H9 (cell line): ENCODE results near the gene GALNT17. TPM values are rescaled to one million over a fixed set of nuclear protein-coding genes. Genes with fewer than 3 reads are reported as not detected.

ENCODE experiments used
- DNase-seq: peaks from one replicate; pipeline ENCODE4 v3.0.0-alpha.2; 2017
- H2AFZ ChIP-seq: one replicate; pipeline ENCODE4 v1.6.1; 2013; ENCODE audit warnings: mild to moderate bottlenecking, low read length, control low read depth, moderate library complexity
- H2AK5ac ChIP-seq: 2 replicates; pipeline ENCODE4 v1.6.1; 2013; ENCODE audit warnings: low read length, control low read depth, mixed read lengths; ENCODE audit not compliant: insufficient read length
- H2BK120ac ChIP-seq: one replicate; pipeline ENCODE4 v1.6.1; 2013; ENCODE audit warnings: low read depth, mild to moderate bottlenecking, low read length, control low read depth, inconsistent platforms; ENCODE audit not compliant: poor library complexity, severe bottlenecking
- H2BK12ac ChIP-seq: 2 replicates; pipeline ENCODE4 v1.6.1; 2013; ENCODE audit warnings: low read length, control low read depth, mixed read lengths, low read depth; ENCODE audit not compliant: insufficient read length
- H2BK15ac ChIP-seq: 2 replicates; pipeline ENCODE4 v1.6.1; 2013; ENCODE audit warnings: low read depth, low read length, control low read depth
- H2BK20ac ChIP-seq: one replicate; pipeline ENCODE4 v1.6.1; 2013; ENCODE audit warnings: low read depth, mild to moderate bottlenecking, low read length, control low read depth, inconsistent platforms; ENCODE audit not compliant: poor library complexity, severe bottlenecking
- H2BK5ac ChIP-seq: 2 replicates; pipeline ENCODE4 v1.6.1; 2013; ENCODE audit warnings: low read length, control low read depth, mixed read lengths; ENCODE audit not compliant: insufficient read length
- H3K14ac ChIP-seq: 2 replicates; pipeline ENCODE4 v1.6.1; 2013; ENCODE audit warnings: low read length, control low read depth; ENCODE audit not compliant: insufficient read depth
- H3K18ac ChIP-seq: 2 replicates; pipeline ENCODE4 v1.6.1; 2013; ENCODE audit warnings: low read depth, mild to moderate bottlenecking, mixed read lengths, low read length, control low read depth; ENCODE audit not compliant: insufficient read length
- H3K23ac ChIP-seq: 2 replicates; pipeline ENCODE4 v1.6.1; 2013; ENCODE audit warnings: low read length, control low read depth, mixed read lengths, low read depth; ENCODE audit not compliant: insufficient read length
- H3K23me2 ChIP-seq: 2 replicates; pipeline ENCODE4 v1.6.1; 2013; ENCODE audit warnings: low read depth, mild to moderate bottlenecking, mixed read lengths, low read length, control low read depth; ENCODE audit not compliant: insufficient read length, poor library complexity, severe bottlenecking
- H3K27ac ChIP-seq: 2 replicates; pipeline ENCODE4 v1.5.1; 2013; ENCODE audit warnings: low read length, control low read depth, mixed read lengths, low read depth; ENCODE audit not compliant: insufficient read length
- H3K27me3 ChIP-seq: 2 replicates; pipeline ENCODE4 v1.6.1; 2013; ENCODE audit warnings: low read length, control low read depth, inconsistent platforms; ENCODE audit not compliant: insufficient read depth
- H3K4ac ChIP-seq: 2 replicates; pipeline ENCODE4 v1.6.1; 2013; ENCODE audit warnings: low read depth, mild to moderate bottlenecking, control low read depth, inconsistent platforms, low read length, moderate library complexity
- H3K4me1 ChIP-seq: 2 replicates; pipeline ENCODE4 v1.6.1; 2013; ENCODE audit warnings: low read length, control low read depth, inconsistent platforms; ENCODE audit not compliant: insufficient read depth
- H3K4me2 ChIP-seq: 2 replicates; pipeline ENCODE4 v1.6.1; 2013; ENCODE audit warnings: low read length, control low read depth, mixed read lengths; ENCODE audit not compliant: insufficient read length, insufficient read depth
- H3K56ac ChIP-seq: 2 replicates; pipeline ENCODE4 v1.6.1; 2013; ENCODE audit warnings: low read depth, mild to moderate bottlenecking, mixed read lengths, low read length, control low read depth; ENCODE audit not compliant: insufficient read length
- H3K79me1 ChIP-seq: 2 replicates; pipeline ENCODE4 v1.6.1; 2013; ENCODE audit warnings: low read depth, mild to moderate bottlenecking, moderate library complexity, low read length, control low read depth, inconsistent platforms; ENCODE audit not compliant: insufficient read depth, poor library complexity, severe bottlenecking
- H3K79me2 ChIP-seq: 2 replicates; pipeline ENCODE4 v1.6.1; 2013; ENCODE audit warnings: low read length, control low read depth, inconsistent platforms; ENCODE audit not compliant: insufficient read depth
- H3K9ac ChIP-seq: 2 replicates; pipeline ENCODE4 v1.6.1; 2013; ENCODE audit warnings: low read length, control low read depth, mixed read lengths; ENCODE audit not compliant: insufficient read length; ENCODE audit errors: extremely low read depth
- H3K9me3 ChIP-seq: one replicate; pipeline ENCODE4 v1.6.1; 2013; ENCODE audit warnings: low read depth, low read length, inconsistent platforms; ENCODE audit not compliant: control insufficient read depth
- H3T11ph ChIP-seq: one replicate; pipeline ENCODE4 v1.6.1; 2013; ENCODE audit warnings: mild to moderate bottlenecking, low read length, control low read depth, inconsistent platforms
- H4K20me1 ChIP-seq: one replicate; pipeline ENCODE4 v1.6.1; 2013; ENCODE audit not compliant: control insufficient read depth, insufficient read length, insufficient read depth
- H4K5ac ChIP-seq: 2 replicates; pipeline ENCODE4 v1.6.1; 2013; ENCODE audit warnings: low read depth, mild to moderate bottlenecking, mixed read lengths, low read length, control low read depth; ENCODE audit not compliant: insufficient read length
- H4K8ac ChIP-seq: replicated peaks from 2 replicates; pipeline ENCODE4 v1.6.1; 2013; ENCODE audit warnings: low read length, control low read depth, mixed read lengths, low read depth; ENCODE audit not compliant: insufficient read length
- H4K91ac ChIP-seq: 2 replicates; pipeline ENCODE4 v1.6.1; 2013; ENCODE audit warnings: low read depth, mild to moderate bottlenecking, moderate library complexity, mixed read lengths, low read length, control low read depth; ENCODE audit not compliant: insufficient read length
- H3K27ac Mint-ChIP-seq, 3 experiments: 2 replicates in 2 of 3; 3 replicates in 1 of 3; pipeline ENCODE4 v1.8.0; 2020 to 2021; ENCODE audit warnings: mixed read lengths in 3 of 3, mild to moderate bottlenecking in 1 of 3, moderate library complexity in 1 of 3
- H3K27me3 Mint-ChIP-seq: 2 replicates; pipeline ENCODE4 v1.8.0; 2021; ENCODE audit warnings: low read depth, mild to moderate bottlenecking, moderate library complexity, mixed read lengths
- H3K36me3 Mint-ChIP-seq, 3 experiments: 2 replicates in 2 of 3; 3 replicates in 1 of 3; pipeline ENCODE4 v1.8.0; 2020 to 2021; ENCODE audit warnings: low read depth in 3 of 3, mixed read lengths in 3 of 3; ENCODE audit not compliant: insufficient read depth in 1 of 3
- H3K4me1 Mint-ChIP-seq, 2 experiments: 2 replicates each; pipeline ENCODE4 v1.8.0; 2020; ENCODE audit warnings: mixed read lengths in 2 of 2
- H3K4me3 Mint-ChIP-seq, 2 experiments: 2 replicates in 1 of 2; 3 replicates in 1 of 2; pipeline ENCODE4 v1.8.0; 2020 to 2021; ENCODE audit warnings: mild to moderate bottlenecking in 2 of 2, mixed read lengths in 2 of 2, moderate library complexity in 1 of 2
- H3K9me3 Mint-ChIP-seq, 2 experiments: 2 replicates in 1 of 2; 3 replicates in 1 of 2; pipeline ENCODE4 v1.8.0; 2020; ENCODE audit warnings: mild to moderate bottlenecking in 2 of 2, mixed read lengths in 2 of 2, moderate library complexity in 1 of 2
- WGBS: extraction: QIAGEN DNeasy Blood & Tissue Kit; methylation state at CpG from one replicate; pipeline ENCODE4 v1.1.7; 2013; ENCODE audit warnings: missing lambda C conversion rate, low lambda C conversion rate, mixed read lengths; ENCODE audit not compliant: insufficient read length; ENCODE audit errors: extremely low coverage; 5-methylcytosine and 5-hydroxymethylcytosine counted together
- total RNA-seq: library from RNA; stranded (reverse); gene quantifications from 2 replicates; pipeline ENCODE4 v1.2.1, GENCODE V29; 2021
- TF ChIP-seq, protein P1 (sequence below): fragments of 200-600 bp; sonication (generic); conservative IDR thresholded peaks from 3 replicates; pipeline ENCODE4 v1.8.0; 2021; ENCODE audit warnings: antibody characterized with exemption, mild to moderate bottlenecking

GALNT17 gene
- total RNA-seq, 1 experiment from 2014 or later: 43.2 TPM

DNA sequence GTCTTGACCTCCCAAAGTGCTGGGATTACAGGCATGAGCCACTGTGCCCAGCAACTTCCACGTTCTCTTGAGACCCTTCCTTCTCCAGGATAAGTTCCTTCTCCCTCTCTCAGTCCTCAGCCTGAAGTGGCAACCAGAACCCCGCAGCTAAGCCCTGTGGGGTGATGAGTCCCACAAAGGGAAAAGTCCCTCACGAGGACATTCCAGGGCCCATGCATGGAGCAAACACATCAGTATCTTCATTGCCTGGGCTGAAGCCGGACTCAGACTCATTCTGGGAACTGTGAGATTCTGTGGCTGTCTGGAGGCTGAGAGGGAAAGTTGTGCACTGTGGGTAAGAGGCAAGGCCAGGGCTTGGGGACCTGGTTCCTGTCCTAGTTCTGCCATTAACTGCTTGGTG lies 622.9 kb downstream of the GALNT17 start:
- Histone ChIP-seq H3T11ph (no peak overlapping the region), H2AFZ (no peak overlapping the region), H3K9me3 (no peaks in the 10 kb centered on the region), H3K56ac (no peak overlapping the region), H2AK5ac (no peak overlapping the region), H3K14ac (no peak overlapping the region), H2BK15ac (no peak overlapping the region), H4K20me1 (peaks cover 3% of the 10 kb centered on the region), H4K8ac (no peak overlapping the region), H4K5ac (no peak overlapping the region), H2BK12ac (no peak overlapping the region), H4K91ac (no peak overlapping the region), H3K27ac (no peak overlapping the region), H3K4me2 (no peak overlapping the region), H2BK5ac (no peak overlapping the region), H3K23ac (no peak overlapping the region), H2BK120ac (no peak overlapping the region), H3K79me1 (no peaks in the 10 kb centered on the region), H3K4ac (no peak overlapping the region), H3K79me2 (no peaks in the 10 kb centered on the region), H3K23me2 (peaks cover 3% of the 10 kb centered on the region), H2BK20ac (no peak overlapping the region), H3K9ac (no peak overlapping the region), H3K18ac (no peak overlapping the region), H3K27me3 (no peaks in the 10 kb centered on the region), H3K4me1 (no peaks in the 10 kb centered on the region)
- Mint-ChIP-seq H3K36me3 (no peaks in the 10 kb centered on the region; a peak in 1 of 7 replicates), H3K4me3 (no peak overlapping the region), H3K27me3 (peaks cover 43% of the 10 kb centered on the region), H3K27ac (no peak overlapping the region; a peak in 1 of 7 replicates), H3K4me1 (peaks cover 6 to 11% of the 10 kb centered on the region in 2 experiments), H3K9me3 (peaks cover 0 to 17% of the 10 kb centered on the region in 2 experiments; a peak in 4 of 5 replicates)
- TF ChIP-seq, protein P1, sequence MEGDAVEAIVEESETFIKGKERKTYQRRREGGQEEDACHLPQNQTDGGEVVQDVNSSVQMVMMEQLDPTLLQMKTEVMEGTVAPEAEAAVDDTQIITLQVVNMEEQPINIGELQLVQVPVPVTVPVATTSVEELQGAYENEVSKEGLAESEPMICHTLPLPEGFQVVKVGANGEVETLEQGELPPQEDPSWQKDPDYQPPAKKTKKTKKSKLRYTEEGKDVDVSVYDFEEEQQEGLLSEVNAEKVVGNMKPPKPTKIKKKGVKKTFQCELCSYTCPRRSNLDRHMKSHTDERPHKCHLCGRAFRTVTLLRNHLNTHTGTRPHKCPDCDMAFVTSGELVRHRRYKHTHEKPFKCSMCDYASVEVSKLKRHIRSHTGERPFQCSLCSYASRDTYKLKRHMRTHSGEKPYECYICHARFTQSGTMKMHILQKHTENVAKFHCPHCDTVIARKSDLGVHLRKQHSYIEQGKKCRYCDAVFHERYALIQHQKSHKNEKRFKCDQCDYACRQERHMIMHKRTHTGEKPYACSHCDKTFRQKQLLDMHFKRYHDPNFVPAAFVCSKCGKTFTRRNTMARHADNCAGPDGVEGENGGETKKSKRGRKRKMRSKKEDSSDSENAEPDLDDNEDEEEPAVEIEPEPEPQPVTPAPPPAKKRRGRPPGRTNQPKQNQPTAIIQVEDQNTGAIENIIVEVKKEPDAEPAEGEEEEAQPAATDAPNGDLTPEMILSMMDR: no peak
- no peak for DNase-seq
- WGBS: no CpG with 5 or more reads among the region's 4 CpGs
